K562 (cell line): ENCODE results near the gene ARMS2. TPM values are rescaled to one million over a fixed set of nuclear protein-coding genes. Genes with fewer than 3 reads are reported as not detected.

ENCODE experiments used
- ATAC-seq: fragments of 200-7000 bp; cut with Tn5 transposase; 3 replicates; pipeline ENCODE4 v1.9.1; 2020; ENCODE audit warnings: moderate library complexity
- BruUV-seq: library from RNA; stranded (reverse); fragments of 400-500 nt; replicated peaks from 2 replicates; lab custom pipeline; 2021; lab: Mats Ljungman, UMichigan
- CTCF ChIA-PET: fragments of 300-600 bp; formaldehyde crosslinking; extraction: SDS; loops from one replicate; lab custom pipeline; 2021; ENCODE audit warnings: low intra/inter-chr PET ratio; lab: Yijun Ruan, JAX
- POLR2A ChIA-PET: fragments of 300-600, 350-650 bp; sonication (Branson Sonifier 250); formaldehyde crosslinking; extraction: SDS; loops from one replicate; lab custom pipeline; 2021; ENCODE audit warnings: antibody characterized with exemption, inconsistent platforms; lab: Yijun Ruan, JAX
- DNase-seq, 4 experiments: peaks; one replicate each; pipeline versions ENCODE4 v3.0.0 to v3.0.0-alpha.2; 2011 to 2018; ENCODE audit warnings: low spot score in 3 of 4, mixed read lengths in 3 of 4; ENCODE audit errors: extremely low read depth in 1 of 4
- FAIRE-seq: peaks from 2 replicates; lab custom pipeline; 2011; peaks lifted over from hg19 to GRCh38; lab: Jason Lieb, UNC
- H2AFZ ChIP-seq: 2 replicates; pipeline ENCODE4 v1.6.0; 2011; ENCODE audit warnings: low read depth, low read length, control low read depth, inconsistent platforms
- H3K27ac ChIP-seq: fragments of 200-600 bp; 3 replicates; pipeline ENCODE4 v1.8.0; 2011; ENCODE audit warnings: low read depth, mild to moderate bottlenecking, control low read depth, inconsistent platforms, low read length, moderate library complexity, mixed read lengths; ENCODE audit errors: extremely low read depth
- H3K27me3 ChIP-seq, 2 experiments: fragments of 300-600 bp in 1 of 2; 2 replicates in 1 of 2; 3 replicates in 1 of 2; pipeline versions ENCODE4 v1.6.0 to v1.8.0; 2011; ENCODE audit warnings: inconsistent platforms in 2 of 2, low read length in 2 of 2, mild to moderate bottlenecking in 1 of 2, mixed read lengths in 1 of 2, moderate library complexity in 1 of 2; ENCODE audit not compliant: control insufficient read depth in 2 of 2, insufficient read depth in 2 of 2
- H3K36me3 ChIP-seq: fragments of 300-600 bp; 3 replicates; pipeline ENCODE4 v1.8.0; 2011; ENCODE audit warnings: mild to moderate bottlenecking, low read length, inconsistent platforms; ENCODE audit not compliant: control insufficient read depth, insufficient read depth
- H3K4me1 ChIP-seq, 2 experiments: fragments of 200-600 bp in 1 of 2; replicated peaks in 1 of 2; 2 replicates in 1 of 2; 3 replicates in 1 of 2; pipeline versions ENCODE4 v1.5.1 to v1.8.0; 2011; ENCODE audit warnings: inconsistent platforms in 2 of 2, low read length in 2 of 2, mild to moderate bottlenecking in 1 of 2, mixed read lengths in 1 of 2, moderate library complexity in 1 of 2; ENCODE audit not compliant: control insufficient read depth in 2 of 2, insufficient read depth in 2 of 2
- H3K4me2 ChIP-seq: 2 replicates; pipeline ENCODE4 v1.6.1; 2011; ENCODE audit warnings: low read length, control low read depth, inconsistent platforms, mixed read lengths; ENCODE audit not compliant: insufficient read depth
- H3K4me3 ChIP-seq: fragments of 200-600 bp; sonication (generic), shearing (Covaris generic); 2 replicates; pipeline ENCODE4 v1.5.1; 2016; ENCODE audit warnings: control low read depth, inconsistent platforms
- H3K79me2 ChIP-seq: fragments of 200-600 bp; 3 replicates; pipeline ENCODE4 v1.8.0; 2011; ENCODE audit warnings: low read length, inconsistent platforms; ENCODE audit not compliant: control insufficient read depth, insufficient read depth
- H3K9ac ChIP-seq, 2 experiments: 2 replicates each; pipeline versions ENCODE4 v1.6.0 to v1.6.1; 2011; ENCODE audit warnings: low read depth in 2 of 2, low read length in 2 of 2, control low read depth in 1 of 2, inconsistent platforms in 1 of 2, mild to moderate bottlenecking in 1 of 2, mixed read lengths in 1 of 2; ENCODE audit not compliant: insufficient read depth in 1 of 2
- H3K9me1 ChIP-seq: one replicate; pipeline ENCODE4 v1.6.0; 2011; ENCODE audit warnings: inconsistent platforms, mild to moderate bottlenecking, low read length, moderate library complexity; ENCODE audit not compliant: control insufficient read depth, insufficient read depth
- H3K9me3 ChIP-seq: replicated peaks from 2 replicates; pipeline ENCODE4 v1.5.1; 2011; ENCODE audit warnings: low read depth, low read length, inconsistent platforms; ENCODE audit not compliant: control insufficient read depth, insufficient read depth
- H4K20me1 ChIP-seq: replicated peaks from 2 replicates; pipeline ENCODE4 v1.6.1; 2011; ENCODE audit warnings: low read length, inconsistent platforms, mixed read lengths; ENCODE audit not compliant: control insufficient read depth, insufficient read depth
- ARHGAP35 ChIP-seq: fragments of 450-650 bp; IDR thresholded peaks from 2 replicates; pipeline ENCODE4 v1.6.1; 2018; ENCODE audit not compliant: partially characterized antibody
- ARID2 ChIP-seq: fragments of 450-650 bp; IDR thresholded peaks from 2 replicates; pipeline ENCODE4 v1.6.1; 2017; ENCODE audit warnings: antibody characterized with exemption, mild to moderate bottlenecking
- FOXK1 ChIP-seq: sonication (generic); formaldehyde crosslinking; IDR thresholded peaks from 2 replicates; pipeline ENCODE4 v1.8.0; 2022; ENCODE audit warnings: missing genetic modification reagents, mild to moderate bottlenecking, borderline replicate concordance
- RCOR1 ChIP-seq, 2 experiments: IDR thresholded peaks; 2 replicates each; pipeline ENCODE4 v1.6.1; 2012; ENCODE audit warnings: low read depth in 2 of 2, low read length in 2 of 2, borderline replicate concordance in 1 of 2, improper control_type of control experiment in 1 of 2
- ZBED1 ChIP-seq: IDR thresholded peaks from 2 replicates; pipeline ENCODE4 v1.6.1; 2014
- WGBS: fragments of 100-300 bp; shearing (Covaris generic); methylation state at CpG from one replicate; pipeline ENCODE4 v1.1.6; 2016; ENCODE audit warnings: low coverage, mixed read lengths; ENCODE audit not compliant: insufficient coverage; ENCODE audit errors: missing lambda C conversion rate; 5-methylcytosine and 5-hydroxymethylcytosine counted together
- in situ Hi-C: fragments of 300-500 bp; cut with MboI; formaldehyde crosslinking; loops from 4 replicates; pipeline ENCODE4 v1.15.0; 2018; ENCODE audit warnings: inconsistent platforms, mixed read lengths
- intact Hi-C: fragments of 100-400 bp; cut with micrococcal nuclease; formaldehyde crosslinking; loops from 2 replicates; pipeline ENCODE4 v1.14.2; 2022
- polyA plus RNA-seq, 8 experiments: library from polyadenylated mRNA; depleted of rRNA in 4 of 8; stranded (reverse) in 5 of 8; unstranded in 3 of 8; fragments of >200 nt; fragmentation: Nextera tagmentation in 2 of 8; fragmentation: Illumina TruSeq in 1 of 8; extraction: Ambion mirVana in 2 of 8; extraction: Trizol in 1 of 8; gene quantifications; 2 replicates each; pipeline versions ENCODE4 v1.2.1 to v1.2.3, GENCODE V29; 2011 to 2014; ENCODE audit warnings: inconsistent platforms in 1 of 8, missing spikeins in 1 of 8
- total RNA-seq, 7 experiments: library from RNA; depleted of rRNA in 6 of 7; stranded (reverse); fragments of >200 nt in 6 of 7; fragmentation: Illumina TruSeq in 2 of 7; extraction: Trizol in 2 of 7; gene quantifications; 2 replicates each; pipeline versions ENCODE4 v1.2.1 to v1.2.3, GENCODE V29; 2011 to 2021; ENCODE audit warnings: low replicate concordance in 1 of 7
- TF ChIP-seq, protein P1 (sequence below): sonication (generic); formaldehyde crosslinking; IDR thresholded peaks from 2 replicates; pipeline ENCODE4 v1.8.1; 2023; ENCODE audit warnings: mild to moderate bottlenecking, missing genetic modification reagents
- TF ChIP-seq, protein P2 (sequence below): fragments of 250-450 bp; sonication (Bioruptor Pico); IDR thresholded peaks from 2 replicates; pipeline ENCODE4 v1.5.1; 2021; ENCODE audit warnings: mild to moderate bottlenecking

Gene ARMS2
- total and polyA plus RNA-seq, 9 of the 15 experiments (the other 6 are each of a cell fraction or from before 2014, with no cell fraction given): not detected

DNA sequence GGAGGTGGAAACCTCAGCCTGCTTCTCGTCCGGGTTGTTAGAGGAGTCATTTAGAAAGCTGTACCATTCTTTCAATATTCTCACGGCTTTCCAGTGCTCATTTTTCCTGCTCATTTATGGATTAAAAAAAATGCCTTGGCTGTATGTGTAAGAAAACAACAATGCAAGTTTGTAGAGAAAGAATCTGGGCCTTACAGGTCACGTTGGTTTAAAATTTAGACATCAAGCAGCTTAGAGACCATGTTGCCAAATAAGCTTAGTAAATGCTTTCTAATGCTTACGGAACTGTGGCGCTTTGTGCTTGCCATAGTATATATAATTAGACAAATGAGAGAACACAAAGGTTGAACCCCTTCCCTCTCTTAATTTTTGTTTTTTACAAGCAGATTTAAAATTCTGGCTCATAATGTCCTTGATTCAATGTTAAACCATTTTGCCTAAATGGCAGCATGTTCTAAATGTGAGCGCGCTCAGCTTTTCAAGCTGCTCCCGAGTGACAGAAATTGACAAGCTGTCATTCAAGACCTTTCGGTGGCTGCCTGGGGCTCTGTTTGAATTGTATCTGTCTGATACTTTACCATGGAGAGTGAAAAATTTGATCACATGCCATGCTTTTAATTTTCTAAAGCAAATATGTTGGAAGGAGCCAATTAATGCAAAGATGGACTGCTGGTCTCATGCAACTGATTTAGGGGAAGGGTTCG is 1.1 kb downstream of the ARMS2 start (continued):
- no peak for TF ChIP-seq ARID2
- no peak for TF ChIP-seq ARHGAP35
- TF ChIP-seq, protein P1, sequence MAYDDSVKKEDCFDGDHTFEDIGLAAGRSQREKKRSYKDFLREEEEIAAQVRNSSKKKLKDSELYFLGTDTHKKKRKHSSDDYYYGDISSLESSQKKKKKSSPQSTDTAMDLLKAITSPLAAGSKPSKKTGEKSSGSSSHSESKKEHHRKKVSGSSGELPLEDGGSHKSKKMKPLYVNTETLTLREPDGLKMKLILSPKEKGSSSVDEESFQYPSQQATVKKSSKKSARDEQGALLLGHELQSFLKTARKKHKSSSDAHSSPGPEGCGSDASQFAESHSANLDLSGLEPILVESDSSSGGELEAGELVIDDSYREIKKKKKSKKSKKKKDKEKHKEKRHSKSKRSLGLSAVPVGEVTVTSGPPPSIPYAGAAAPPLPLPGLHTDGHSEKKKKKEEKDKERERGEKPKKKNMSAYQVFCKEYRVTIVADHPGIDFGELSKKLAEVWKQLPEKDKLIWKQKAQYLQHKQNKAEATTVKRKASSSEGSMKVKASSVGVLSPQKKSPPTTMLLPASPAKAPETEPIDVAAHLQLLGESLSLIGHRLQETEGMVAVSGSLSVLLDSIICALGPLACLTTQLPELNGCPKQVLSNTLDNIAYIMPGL (CRISPR knock-in tag): no peak
- no peak for TF ChIP-seq FOXK1
- TF ChIP-seq, protein P2, sequence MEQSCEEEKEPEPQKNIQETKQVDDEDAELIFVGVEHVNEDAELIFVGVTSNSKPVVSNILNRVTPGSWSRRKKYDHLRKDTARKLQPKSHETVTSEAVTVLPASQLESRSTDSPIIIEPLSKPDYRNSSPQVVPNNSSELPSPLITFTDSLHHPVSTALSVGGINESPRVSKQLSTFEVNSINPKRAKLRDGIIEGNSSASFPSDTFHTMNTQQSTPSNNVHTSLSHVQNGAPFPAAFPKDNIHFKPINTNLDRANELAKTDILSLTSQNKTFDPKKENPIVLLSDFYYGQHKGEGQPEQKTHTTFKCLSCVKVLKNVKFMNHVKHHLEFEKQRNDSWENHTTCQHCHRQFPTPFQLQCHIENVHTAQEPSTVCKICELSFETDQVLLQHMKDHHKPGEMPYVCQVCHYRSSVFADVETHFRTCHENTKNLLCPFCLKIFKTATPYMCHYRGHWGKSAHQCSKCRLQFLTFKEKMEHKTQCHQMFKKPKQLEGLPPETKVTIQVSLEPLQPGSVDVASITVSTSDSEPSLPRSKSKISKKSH: no peak

DNA sequence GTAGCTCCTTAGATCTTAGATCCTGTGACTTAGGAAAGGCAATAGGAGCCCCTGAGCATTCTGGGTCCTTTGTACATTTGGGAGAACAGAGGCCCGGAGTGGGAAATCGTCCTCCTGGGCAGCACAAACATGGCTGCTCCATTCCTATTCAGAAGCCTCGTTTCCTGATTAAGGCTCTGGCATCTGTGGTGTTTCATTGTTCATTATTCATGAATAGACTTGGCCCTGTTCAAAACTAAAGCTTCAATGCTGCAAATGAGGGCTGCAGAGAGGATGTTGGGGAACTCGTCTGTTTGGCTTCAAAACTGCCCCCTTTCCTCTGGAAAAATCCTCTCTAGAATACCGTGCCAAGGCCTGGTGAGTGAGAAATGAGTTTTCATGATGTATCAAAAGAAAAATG is 3.5 kb downstream of the ARMS2 start:
- no peak for FAIRE-seq

More for the DNA sequence above, 3.5 kb downstream of the ARMS2 start:
- CTCF ChIA-PET: no interaction called here
- no peak overlapping the region for H3K4me2 ChIP-seq
- H2AFZ ChIP-seq: no peak overlapping the region
- in situ Hi-C loops (no loop called here), intact Hi-C loops (no loop called here)
- TF ChIP-seq RCOR1 (IDR thresholded peaks at IDR 0.05; ENCODE audit: borderline replicate concordance in 1 of 2, low read depth in 2 of 2, low read length in 2 of 2) (no peak), ZBED1 (no peak)
- H3K9me1 ChIP-seq: no peaks in the 10 kb centered on the region
- no peak overlapping the region for H3K9ac ChIP-seq
- no peaks in the 10 kb centered on the region for H4K20me1 ChIP-seq
- no peak for ATAC-seq
- POLR2A ChIA-PET: interaction anchor here (0.6 kb wide), 1 partner anchor 10 kb away, joined by 3 read pairs; no protein-coding TSS in a partner anchor
- no peaks in the 10 kb centered on the region for H3K79me2 ChIP-seq
- no peak overlapping the region for H3K4me3 ChIP-seq
- peaks cover 0 to 19% of the 10 kb centered on the region in 2 experiments; a peak in 2 of 5 replicates for H3K27me3 ChIP-seq
- no peak for DNase-seq
- BruUV-seq: no TSS peak
- WGBS: 2% methylated on average over 5 of the region's 5 CpGs
- H3K9me3 ChIP-seq: no peaks in the 10 kb centered on the region
- no peak overlapping the region for H3K27ac ChIP-seq
- H3K4me1 ChIP-seq: no peaks in the 10 kb centered on the region
- H3K36me3 ChIP-seq: no peaks in the 10 kb centered on the region
